PC-9 (cell line): ENCODE measurements around the gene RBP5.

Experiments used
- CTCF ChIP-seq: fragments of 200-600 bp; sonication (generic); conservative IDR thresholded peaks from 2 replicates; pipeline ENCODE4 v1.6.1; 2017; ENCODE audit warnings: mixed run types, antibody characterized with exemption, mild to moderate bottlenecking, moderate library complexity
- EZH2 ChIP-seq: fragments of 200-600 bp; sonication (generic); IDR thresholded peaks from 2 replicates; pipeline ENCODE4 v1.8.0; 2017; ENCODE audit warnings: antibody characterized with exemption, low read depth

- TF ChIP-seq CTCF (no peak), EZH2 (no peak)
Observed at GRCh38 chr12:7169951-7170350, 41.3 kb upstream of the RBP5 start.
